Regular cardiac myocyte (primary cell): ENCODE measurements around the gene TRMT6. TPM values are rescaled to one million over a fixed set of nuclear protein-coding genes. Genes with fewer than 3 reads are reported as not detected.

Source experiments
- total RNA-seq: library from RNA; depleted of rRNA; stranded (reverse); fragments of >200 nt; gene quantifications from 2 replicates; pipeline ENCODE4 v1.2.3, GENCODE V29; 2014

The TRMT6 gene, protein sequence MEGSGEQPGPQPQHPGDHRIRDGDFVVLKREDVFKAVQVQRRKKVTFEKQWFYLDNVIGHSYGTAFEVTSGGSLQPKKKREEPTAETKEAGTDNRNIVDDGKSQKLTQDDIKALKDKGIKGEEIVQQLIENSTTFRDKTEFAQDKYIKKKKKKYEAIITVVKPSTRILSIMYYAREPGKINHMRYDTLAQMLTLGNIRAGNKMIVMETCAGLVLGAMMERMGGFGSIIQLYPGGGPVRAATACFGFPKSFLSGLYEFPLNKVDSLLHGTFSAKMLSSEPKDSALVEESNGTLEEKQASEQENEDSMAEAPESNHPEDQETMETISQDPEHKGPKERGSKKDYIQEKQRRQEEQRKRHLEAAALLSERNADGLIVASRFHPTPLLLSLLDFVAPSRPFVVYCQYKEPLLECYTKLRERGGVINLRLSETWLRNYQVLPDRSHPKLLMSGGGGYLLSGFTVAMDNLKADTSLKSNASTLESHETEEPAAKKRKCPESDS
- total RNA-seq, result 5.9 and 15.5 TPM in 2 replicates

DNA sequence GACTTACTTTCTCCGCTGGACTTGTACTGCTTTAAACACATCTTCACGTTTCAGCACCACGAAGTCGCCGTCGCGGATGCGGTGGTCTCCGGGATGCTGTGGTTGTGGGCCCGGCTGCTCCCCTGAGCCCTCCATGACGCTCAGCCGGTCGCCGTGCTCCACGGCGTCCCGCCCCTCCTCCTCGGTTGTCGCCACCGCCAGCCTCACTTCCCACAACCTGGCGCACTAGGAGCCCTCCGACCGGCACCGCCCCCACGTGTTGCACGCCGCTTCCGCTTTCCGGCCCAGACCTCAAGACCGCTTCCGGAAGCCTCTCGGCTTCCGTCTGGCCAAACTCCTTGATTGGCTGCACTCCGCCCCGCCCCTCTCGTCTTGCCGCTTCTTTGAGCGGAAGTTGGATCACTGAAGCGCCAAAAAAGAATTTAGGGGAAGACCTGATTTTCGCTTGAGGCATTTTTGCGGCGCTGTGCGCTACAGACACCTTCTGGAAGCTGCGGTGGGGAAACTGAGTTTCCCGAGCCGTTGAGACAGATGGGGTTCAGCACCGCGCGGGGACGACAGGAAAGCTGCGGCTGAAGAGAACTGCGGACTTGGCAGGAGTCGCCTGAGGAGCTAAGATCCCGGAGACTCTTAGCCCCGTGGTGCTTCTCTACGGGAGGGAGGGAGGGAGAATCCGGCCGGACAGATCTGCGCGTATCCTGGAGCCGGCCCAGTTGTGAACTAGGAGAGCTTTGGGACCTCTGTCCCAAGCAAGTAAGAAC, at the start of gene TRMT6, which contains the start of gene MCM8:
TSS of gene TRMT6 (minus strand) at position 263 of the 761 bp plus-strand sequence. CDS start at position 135, 128 bp downstream.
TSS of gene MCM8 (plus strand) at position 382 of the 761 bp plus-strand sequence. CDS start 1,364 bp downstream, outside the sequence.

Other genes starting within 250 kb of the TRMT6 start
- gene SHLD1, start 200.1 kb downstream of the TRMT6 start, total RNA-seq, result 0.85 and 1.2 TPM in 2 replicates
- gene CHGB, start 39.0 kb downstream of the TRMT6 start, total RNA-seq, result under 0.01 and 0.19 TPM in 2 replicates
- gene MCM8, start 119 bp upstream of the TRMT6 start, total RNA-seq, result 4.8 and 25.9 TPM in 2 replicates
- gene CRLS1, start 55.6 kb upstream of the TRMT6 start, total RNA-seq, result 41.7 and 58.5 TPM in 2 replicates
- 0.28 and 0.38 TPM in 2 replicates for gene LRRN4, start 103.5 kb upstream of the TRMT6 start, total RNA-seq
- gene FERMT1, start 172.5 kb upstream of the TRMT6 start, total RNA-seq, result 3.4 and 6.3 TPM in 2 replicates